K562 (cell line): ENCODE results near the gene CRTC3. TPM values are rescaled to one million over a fixed set of nuclear protein-coding genes. Genes with fewer than 3 reads are reported as not detected.

Experiments
- ATAC-seq: fragments of 200-7000 bp; cut with Tn5 transposase; 3 replicates; pipeline ENCODE4 v1.9.1; 2020; ENCODE audit warnings: moderate library complexity
- BruUV-seq: library from RNA; stranded (reverse); fragments of 400-500 nt; replicated peaks from 2 replicates; lab custom pipeline; 2021; lab: Mats Ljungman, UMichigan
- CTCF ChIA-PET: fragments of 300-600 bp; formaldehyde crosslinking; extraction: SDS; loops from one replicate; lab custom pipeline; 2021; ENCODE audit warnings: low intra/inter-chr PET ratio; lab: Yijun Ruan, JAX
- POLR2A ChIA-PET: fragments of 300-600, 350-650 bp; sonication (Branson Sonifier 250); formaldehyde crosslinking; extraction: SDS; loops from one replicate; lab custom pipeline; 2021; ENCODE audit warnings: antibody characterized with exemption, inconsistent platforms; lab: Yijun Ruan, JAX
- DNase-seq, 4 experiments: peaks; one replicate each; pipeline versions ENCODE4 v3.0.0 to v3.0.0-alpha.2; 2011 to 2018; ENCODE audit warnings: low spot score in 3 of 4, mixed read lengths in 3 of 4; ENCODE audit errors: extremely low read depth in 1 of 4
- FAIRE-seq: peaks from 2 replicates; lab custom pipeline; 2011; peaks lifted over from hg19 to GRCh38; lab: Jason Lieb, UNC
- H2AFZ ChIP-seq: 2 replicates; pipeline ENCODE4 v1.6.0; 2011; ENCODE audit warnings: low read depth, low read length, control low read depth, inconsistent platforms
- H3K27ac ChIP-seq: fragments of 200-600 bp; 3 replicates; pipeline ENCODE4 v1.8.0; 2011; ENCODE audit warnings: low read depth, mild to moderate bottlenecking, control low read depth, inconsistent platforms, low read length, moderate library complexity, mixed read lengths; ENCODE audit errors: extremely low read depth
- H3K27me3 ChIP-seq, 2 experiments: fragments of 300-600 bp in 1 of 2; 2 replicates in 1 of 2; 3 replicates in 1 of 2; pipeline versions ENCODE4 v1.6.0 to v1.8.0; 2011; ENCODE audit warnings: inconsistent platforms in 2 of 2, low read length in 2 of 2, mild to moderate bottlenecking in 1 of 2, mixed read lengths in 1 of 2, moderate library complexity in 1 of 2; ENCODE audit not compliant: control insufficient read depth in 2 of 2, insufficient read depth in 2 of 2
- H3K36me3 ChIP-seq: fragments of 300-600 bp; 3 replicates; pipeline ENCODE4 v1.8.0; 2011; ENCODE audit warnings: mild to moderate bottlenecking, low read length, inconsistent platforms; ENCODE audit not compliant: control insufficient read depth, insufficient read depth
- H3K4me1 ChIP-seq, 2 experiments: fragments of 200-600 bp in 1 of 2; replicated peaks in 1 of 2; 2 replicates in 1 of 2; 3 replicates in 1 of 2; pipeline versions ENCODE4 v1.5.1 to v1.8.0; 2011; ENCODE audit warnings: inconsistent platforms in 2 of 2, low read length in 2 of 2, mild to moderate bottlenecking in 1 of 2, mixed read lengths in 1 of 2, moderate library complexity in 1 of 2; ENCODE audit not compliant: control insufficient read depth in 2 of 2, insufficient read depth in 2 of 2
- H3K4me2 ChIP-seq: 2 replicates; pipeline ENCODE4 v1.6.1; 2011; ENCODE audit warnings: low read length, control low read depth, inconsistent platforms, mixed read lengths; ENCODE audit not compliant: insufficient read depth
- H3K4me3 ChIP-seq: fragments of 200-600 bp; sonication (generic), shearing (Covaris generic); 2 replicates; pipeline ENCODE4 v1.5.1; 2016; ENCODE audit warnings: control low read depth, inconsistent platforms
- H3K79me2 ChIP-seq: fragments of 200-600 bp; 3 replicates; pipeline ENCODE4 v1.8.0; 2011; ENCODE audit warnings: low read length, inconsistent platforms; ENCODE audit not compliant: control insufficient read depth, insufficient read depth
- H3K9ac ChIP-seq, 2 experiments: 2 replicates each; pipeline versions ENCODE4 v1.6.0 to v1.6.1; 2011; ENCODE audit warnings: low read depth in 2 of 2, low read length in 2 of 2, control low read depth in 1 of 2, inconsistent platforms in 1 of 2, mild to moderate bottlenecking in 1 of 2, mixed read lengths in 1 of 2; ENCODE audit not compliant: insufficient read depth in 1 of 2
- H3K9me1 ChIP-seq: one replicate; pipeline ENCODE4 v1.6.0; 2011; ENCODE audit warnings: inconsistent platforms, mild to moderate bottlenecking, low read length, moderate library complexity; ENCODE audit not compliant: control insufficient read depth, insufficient read depth
- H3K9me3 ChIP-seq: replicated peaks from 2 replicates; pipeline ENCODE4 v1.5.1; 2011; ENCODE audit warnings: low read depth, low read length, inconsistent platforms; ENCODE audit not compliant: control insufficient read depth, insufficient read depth
- H4K20me1 ChIP-seq: replicated peaks from 2 replicates; pipeline ENCODE4 v1.6.1; 2011; ENCODE audit warnings: low read length, inconsistent platforms, mixed read lengths; ENCODE audit not compliant: control insufficient read depth, insufficient read depth
- ATF2 ChIP-seq: sonication (generic); formaldehyde crosslinking; IDR thresholded peaks from 2 replicates; pipeline ENCODE4 v1.8.1; 2022; ENCODE audit warnings: missing genetic modification reagents
- BRCA1 ChIP-seq, 2 experiments: fragments of 450-650 bp in 1 of 2; sonication (generic) in 1 of 2; formaldehyde crosslinking in 1 of 2; IDR thresholded peaks; 2 replicates each; pipeline versions ENCODE4 v1.5.0 to v1.6.1; 2017 to 2020; ENCODE audit warnings: mild to moderate bottlenecking in 1 of 2, missing genetic modification reagents in 1 of 2
- BRF2 ChIP-seq: IDR thresholded peaks from 3 replicates; pipeline ENCODE4 v1.6.1; 2011; ENCODE audit warnings: borderline replicate concordance, mild to moderate bottlenecking; ENCODE audit not compliant: insufficient read length, insufficient read depth
- CBFB ChIP-seq: sonication (generic); formaldehyde crosslinking; IDR thresholded peaks from 2 replicates; pipeline ENCODE4 v1.4.0; 2020; ENCODE audit warnings: mild to moderate bottlenecking, missing genetic modification reagents
- E2F8 ChIP-seq: fragments of 450-650 bp; IDR thresholded peaks from 2 replicates; pipeline ENCODE4 v1.7.1; 2018; ENCODE audit warnings: mild to moderate bottlenecking, low read depth; ENCODE audit not compliant: partially characterized antibody
- IRF2 ChIP-seq: sonication (generic); formaldehyde crosslinking; IDR thresholded peaks from 2 replicates; pipeline ENCODE4 v1.8.1; 2022; ENCODE audit warnings: mild to moderate bottlenecking, missing genetic modification reagents
- KHSRP ChIP-seq: fragments of 450-650 bp; IDR thresholded peaks from 2 replicates; pipeline ENCODE4 v1.6.1; 2017
- PTTG1 ChIP-seq: fragments of 450-650 bp; IDR thresholded peaks from 2 replicates; pipeline ENCODE4 v1.6.1; 2016; ENCODE audit warnings: low read depth, mild to moderate bottlenecking, missing genetic modification characterization, missing compliant biosample characterization
- RB1 ChIP-seq: fragments of 450-650 bp; IDR thresholded peaks from 2 replicates; pipeline ENCODE4 v1.6.1; 2017; ENCODE audit warnings: low read depth, mild to moderate bottlenecking
- ZNF717 ChIP-seq: fragments of 250-450 bp; sonication (Bioruptor Pico); IDR thresholded peaks from 2 replicates; pipeline ENCODE4 v1.5.0; 2021
- WGBS: fragments of 100-300 bp; shearing (Covaris generic); methylation state at CpG from one replicate; pipeline ENCODE4 v1.1.6; 2016; ENCODE audit warnings: low coverage, mixed read lengths; ENCODE audit not compliant: insufficient coverage; ENCODE audit errors: missing lambda C conversion rate; 5-methylcytosine and 5-hydroxymethylcytosine counted together
- in situ Hi-C: fragments of 300-500 bp; cut with MboI; formaldehyde crosslinking; loops from 4 replicates; pipeline ENCODE4 v1.15.0; 2018; ENCODE audit warnings: inconsistent platforms, mixed read lengths
- intact Hi-C: fragments of 100-400 bp; cut with micrococcal nuclease; formaldehyde crosslinking; loops from 2 replicates; pipeline ENCODE4 v1.14.2; 2022
- polyA plus RNA-seq, 8 experiments: library from polyadenylated mRNA; depleted of rRNA in 4 of 8; stranded (reverse) in 5 of 8; unstranded in 3 of 8; fragments of >200 nt; fragmentation: Nextera tagmentation in 2 of 8; fragmentation: Illumina TruSeq in 1 of 8; extraction: Ambion mirVana in 2 of 8; extraction: Trizol in 1 of 8; gene quantifications; 2 replicates each; pipeline versions ENCODE4 v1.2.1 to v1.2.3, GENCODE V29; 2011 to 2014; ENCODE audit warnings: inconsistent platforms in 1 of 8, missing spikeins in 1 of 8
- total RNA-seq, 7 experiments: library from RNA; depleted of rRNA in 6 of 7; stranded (reverse); fragments of >200 nt in 6 of 7; fragmentation: Illumina TruSeq in 2 of 7; extraction: Trizol in 2 of 7; gene quantifications; 2 replicates each; pipeline versions ENCODE4 v1.2.1 to v1.2.3, GENCODE V29; 2011 to 2021; ENCODE audit warnings: low replicate concordance in 1 of 7

The CRTC3 gene
- total and polyA plus RNA-seq, 9 of the 15 experiments (the other 6 are each of a cell fraction or from before 2014, with no cell fraction given): 1.2 to 19.0 (median 11.6) TPM

- Histone ChIP-seq H3K9ac (no peak overlapping the region), H4K20me1 (no peaks in the 10 kb centered on the region), H2AFZ (no peak overlapping the region), H3K4me1 (peaks cover 0 to 4% of the 10 kb centered on the region in 2 experiments; a peak in 1 of 5 replicates), H3K27ac (no peak overlapping the region), H3K9me1 (no peaks in the 10 kb centered on the region), H3K9me3 (no peaks in the 10 kb centered on the region), H3K36me3 (peaks cover 17% of the 10 kb centered on the region; the same call in 2 of the 3 replicates), H3K79me2 (no peaks in the 10 kb centered on the region; the same call in 2 of the 3 replicates), H3K27me3 (no peaks in the 10 kb centered on the region), H3K4me3 (no peak overlapping the region), H3K4me2 (no peak overlapping the region)
- ATAC-seq: peak; percentile 52
- ChIA-PET CTCF (no interaction called here), POLR2A (interaction anchor here (0.6 to 2.3 kb wide), 3 partner anchors 10 to 13 kb away, joined by 3 to 6 read pairs (median 4); no protein-coding TSS in a partner anchor)
- 100% methylated on average over 1 of the region's 2 CpGs for WGBS
- TF ChIP-seq KHSRP: no peak
- no peak for TF ChIP-seq PTTG1
- TF ChIP-seq BRCA1 (IDR thresholded peaks at IDR 0.05): no peak
- TF ChIP-seq BRCA1 (CRISPR knock-in tag; IDR thresholded peaks at IDR 0.05): no peak
- no peak for DNase-seq
- no peak for FAIRE-seq
- BruUV-seq: no TSS peak
- in situ Hi-C loops (no loop called here), intact Hi-C loops (no loop called here)
Observed at GRCh38 chr15:90547540-90547939, 17.8 kb downstream of the CRTC3 start.

- Histone ChIP-seq H2AFZ (no peak overlapping the region), H3K9me3 (no peaks in the 10 kb centered on the region), H3K4me2 (no peak overlapping the region), H3K27me3 (no peaks in the 10 kb centered on the region), H3K9ac (no peak overlapping the region), H3K27ac (no peak overlapping the region), H3K9me1 (no peaks in the 10 kb centered on the region), H3K36me3 (peaks cover 8% of the 10 kb centered on the region; the same call in 2 of the 3 replicates), H3K4me3 (no peak overlapping the region), H4K20me1 (no peaks in the 10 kb centered on the region; the same call in 1 of the 2 replicates), H3K79me2 (no peaks in the 10 kb centered on the region; the same call in 2 of the 3 replicates), H3K4me1 (peaks cover 0 to 4% of the 10 kb centered on the region in 2 experiments; a peak in 2 of 5 replicates)
- ChIA-PET POLR2A (no interaction called here), CTCF (no interaction called here)
- intact Hi-C loops (no loop called here), in situ Hi-C loops (no loop called here)
- 71% methylated on average over 6 of the region's 6 CpGs for WGBS
- no peak for ATAC-seq
- FAIRE-seq: no peak
- BruUV-seq: no TSS peak
- DNase-seq: no peak
- no peak for TF ChIP-seq ZNF717 (CRISPR knock-in tag)
- no peak for TF ChIP-seq BRF2
- TF ChIP-seq CBFB (CRISPR knock-in tag): no peak
- TF ChIP-seq IRF2 (CRISPR knock-in tag): no peak
- TF ChIP-seq E2F8: no peak
- no peak for TF ChIP-seq RB1
- no peak for TF ChIP-seq ATF2 (CRISPR knock-in tag)
Observed at GRCh38 chr15:90550919-90551318, 21.2 kb downstream of the CRTC3 start.
